DND-41 (cell line): ENCODE results near the gene PTPRN2.

Source experiments
- ATAC-seq: fragments of 200-7000 bp; cut with Tn5 transposase; 3 replicates; pipeline ENCODE4 v1.9.1; 2021; ENCODE audit warnings: low read depth; ENCODE audit not compliant: insufficient read depth
- DNase-seq: peaks from one replicate; pipeline ENCODE4 v3.0.0-alpha.2; 2020
- H2AFZ ChIP-seq: 2 replicates; pipeline ENCODE4 v1.6.0; 2012; ENCODE audit warnings: low read depth, low read length
- H3K27ac ChIP-seq: 2 replicates; pipeline ENCODE4 v1.5.1; 2012; ENCODE audit warnings: low read length, inconsistent platforms
- H3K27me3 ChIP-seq: fragments of 200-600 bp; sonication (generic); 2 replicates; pipeline ENCODE4 v1.6.0; 2012; ENCODE audit warnings: low read length, mild to moderate bottlenecking, inconsistent platforms; ENCODE audit not compliant: insufficient read depth, poor library complexity
- H3K36me3 ChIP-seq: 2 replicates; pipeline ENCODE4 v1.5.1; 2012; ENCODE audit warnings: low read length, inconsistent platforms; ENCODE audit not compliant: insufficient read depth
- H3K4me1 ChIP-seq: 2 replicates; pipeline ENCODE4 v1.5.1; 2012; ENCODE audit warnings: mild to moderate bottlenecking, low read length; ENCODE audit not compliant: insufficient read depth
- H3K4me2 ChIP-seq: 2 replicates; pipeline ENCODE4 v1.6.0; 2012; ENCODE audit warnings: mild to moderate bottlenecking, moderate library complexity, low read length, inconsistent platforms; ENCODE audit not compliant: insufficient read depth
- H3K4me3 ChIP-seq, 2 experiments: fragments of 200-600 bp in 1 of 2; shearing (Covaris generic) in 1 of 2; 2 replicates each; pipeline ENCODE4 v1.5.1; 2012 to 2016; ENCODE audit warnings: inconsistent platforms in 2 of 2, low read length in 2 of 2, mild to moderate bottlenecking in 2 of 2, low read depth in 1 of 2, moderate library complexity in 1 of 2
- H3K79me2 ChIP-seq: 2 replicates; pipeline ENCODE4 v1.6.0; 2012; ENCODE audit warnings: low read length, inconsistent platforms; ENCODE audit not compliant: insufficient read depth
- H3K9ac ChIP-seq: 2 replicates; pipeline ENCODE4 v1.6.0; 2012; ENCODE audit warnings: low read depth, mild to moderate bottlenecking, inconsistent platforms, low read length, moderate library complexity
- H3K9me3 ChIP-seq: 2 replicates; pipeline ENCODE4 v1.5.1; 2012; ENCODE audit warnings: low read length, moderate library complexity, mild to moderate bottlenecking, inconsistent platforms; ENCODE audit not compliant: insufficient read depth, severe bottlenecking
- H4K20me1 ChIP-seq: 2 replicates; pipeline ENCODE4 v1.6.0; 2012; ENCODE audit warnings: low read length; ENCODE audit not compliant: insufficient read depth
- CTCF ChIP-seq: IDR thresholded peaks from 2 replicates; pipeline ENCODE4 v1.5.1; 2012; ENCODE audit warnings: borderline replicate concordance, low read length, moderate library complexity, mild to moderate bottlenecking; ENCODE audit not compliant: poor library complexity, severe bottlenecking; ENCODE audit errors: extremely low read depth
- EZH2 ChIP-seq: IDR thresholded peaks from 3 replicates; pipeline ENCODE4 v1.6.1; 2012; ENCODE audit warnings: borderline replicate concordance, low read depth, mild to moderate bottlenecking, moderate library complexity, low read length, inconsistent platforms; ENCODE audit not compliant: severe bottlenecking

Gene PTPRN2

GRCh38 chr7:157893535-157894044, 694.0 kb downstream of the PTPRN2 start:
- Histone ChIP-seq H2AFZ (no peak overlapping the region), H3K4me3 (no peak overlapping the region), H3K4me1 (no peaks in the 10 kb centered on the region), H3K27ac (no peak overlapping the region), H3K79me2 (no peaks in the 10 kb centered on the region), H4K20me1 (no peaks in the 10 kb centered on the region), H3K36me3 (no peaks in the 10 kb centered on the region), H3K9ac (no peak overlapping the region), H3K4me2 (no peak overlapping the region), H3K9me3 (no peaks in the 10 kb centered on the region), H3K27me3 (no peaks in the 10 kb centered on the region)
- TF ChIP-seq EZH2 (no peak), CTCF (no peak)
- DNase-seq, result no peak
- ATAC-seq, result no peak

GRCh38 chr7:157892751-157893523, 694.7 kb downstream of the PTPRN2 start:
- H2AFZ ChIP-seq, result no peak overlapping the region
- no peaks in the 10 kb centered on the region for H3K79me2 ChIP-seq
- H3K9me3 ChIP-seq, result no peaks in the 10 kb centered on the region
- ATAC-seq, result no peak
- TF ChIP-seq EZH2 (no peak), CTCF (no peak)
- no peaks in the 10 kb centered on the region for H3K36me3 ChIP-seq
- no peak overlapping the region for H3K4me2 ChIP-seq
- H4K20me1 ChIP-seq, result no peaks in the 10 kb centered on the region
- H3K27ac ChIP-seq, result no peak overlapping the region
- no peak overlapping the region for H3K4me3 ChIP-seq
- H3K27me3 ChIP-seq, result no peaks in the 10 kb centered on the region
- DNase-seq, result no peak
- H3K4me1 ChIP-seq, result no peaks in the 10 kb centered on the region
- no peak overlapping the region for H3K9ac ChIP-seq

GRCh38 chr7:157890921-157891401, 696.7 kb downstream of the PTPRN2 start:
- no peaks in the 10 kb centered on the region for H3K9me3 ChIP-seq
- H3K9ac ChIP-seq, result no peak overlapping the region
- H3K4me2 ChIP-seq, result no peak overlapping the region
- ATAC-seq, result peak; percentile 35; the same call in 1 of the 3 replicates
- TF ChIP-seq CTCF, result no peak
- no peak for TF ChIP-seq EZH2
- no peak overlapping the region for H3K27ac ChIP-seq
- no peaks in the 10 kb centered on the region for H3K36me3 ChIP-seq
- H2AFZ ChIP-seq, result no peak overlapping the region
- no peaks in the 10 kb centered on the region for H3K4me1 ChIP-seq
- no peaks in the 10 kb centered on the region for H3K27me3 ChIP-seq
- H3K79me2 ChIP-seq, result no peaks in the 10 kb centered on the region
- H3K4me3 ChIP-seq, result no peak overlapping the region
- no peaks in the 10 kb centered on the region for H4K20me1 ChIP-seq
- no peak for DNase-seq
